Measurements from ENCODE around the gene ELOVL5.

The ELOVL5 gene

DNA sequence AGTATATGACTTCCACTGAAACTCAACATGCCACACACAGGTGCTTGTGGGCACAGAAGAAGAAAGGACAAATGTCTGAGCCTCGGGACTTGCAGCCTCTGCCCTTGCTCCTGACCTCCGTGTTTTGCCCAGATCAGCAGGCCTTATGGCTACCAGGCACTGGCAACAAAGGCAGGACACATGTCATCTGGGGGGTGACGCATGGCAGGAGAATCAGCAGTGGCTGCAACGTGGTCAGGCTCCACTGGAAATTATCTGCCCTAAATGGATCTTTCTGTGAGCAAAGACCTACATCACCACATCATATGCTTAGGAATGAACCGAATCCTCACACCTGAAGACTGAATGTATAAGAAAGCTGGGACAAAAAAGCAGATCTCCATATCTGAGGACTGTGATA, 78.9 kb downstream of the ELOVL5 start:
- DNase-seq (ENCODE audit: low read depth): no peak

DNA sequence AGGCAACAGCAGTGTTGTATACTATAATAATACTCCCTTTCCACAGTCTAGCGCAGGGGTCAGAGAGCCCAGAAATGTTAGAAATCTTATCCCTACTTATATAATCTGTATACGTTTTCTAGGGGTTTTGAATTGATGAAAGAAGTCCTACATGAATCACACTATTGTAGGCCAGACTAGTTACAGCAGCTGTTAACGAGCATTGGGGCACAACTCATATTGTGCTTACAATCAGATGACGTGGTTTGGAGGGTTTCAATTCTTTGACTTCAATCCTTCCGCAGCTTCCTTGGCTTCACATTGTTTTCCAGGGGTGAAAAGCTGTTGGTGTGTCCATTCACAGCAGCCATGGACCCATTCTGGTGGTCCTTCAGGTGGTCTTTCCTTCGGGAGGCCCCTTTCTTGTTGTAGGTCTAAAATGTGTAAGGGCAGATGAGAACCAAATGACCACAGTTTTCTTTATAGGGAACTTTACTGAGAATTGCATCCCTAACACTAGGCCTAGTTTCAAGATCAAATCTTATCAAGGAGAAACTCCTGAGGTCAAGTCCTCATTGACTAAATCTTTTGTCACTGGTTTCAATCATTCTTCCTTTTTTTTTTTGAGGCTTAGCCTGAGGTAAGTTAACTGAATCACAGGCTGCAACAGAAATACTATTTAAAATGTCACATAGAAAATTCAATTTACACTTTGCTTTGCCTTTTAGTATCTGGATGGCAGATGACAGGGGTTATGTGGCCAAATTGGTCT, 79.7 kb downstream of the ELOVL5 start:
- DNase-seq (ENCODE audit: low read depth): no peak

DNA sequence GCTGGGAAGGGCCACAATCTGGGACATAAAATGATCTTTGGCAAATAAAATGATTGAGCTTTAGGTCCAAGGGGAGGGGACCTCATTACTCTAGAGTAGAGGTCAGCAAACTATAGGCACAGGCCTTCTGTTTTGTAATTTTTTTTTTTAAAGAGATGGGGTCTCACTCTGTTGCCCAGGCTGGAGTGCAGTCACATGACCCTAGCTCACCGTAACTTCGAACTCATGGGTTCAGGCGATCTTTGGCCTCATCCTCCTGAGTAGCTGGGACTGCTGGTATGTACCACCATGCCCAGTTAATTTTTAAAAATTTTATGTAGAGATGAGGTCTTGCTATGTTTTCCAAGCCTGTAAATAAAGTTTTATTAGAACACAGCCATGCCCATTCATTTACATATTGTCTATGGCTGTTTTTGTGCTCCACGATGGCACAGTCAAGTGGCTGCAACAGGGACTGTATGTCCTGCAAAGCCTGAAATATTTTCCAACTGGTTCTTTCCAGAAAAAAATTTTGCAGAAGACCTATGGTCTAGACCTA, 82.1 kb downstream of the ELOVL5 start:
- no peak for DNase-seq (ENCODE audit: low read depth)

DNA sequence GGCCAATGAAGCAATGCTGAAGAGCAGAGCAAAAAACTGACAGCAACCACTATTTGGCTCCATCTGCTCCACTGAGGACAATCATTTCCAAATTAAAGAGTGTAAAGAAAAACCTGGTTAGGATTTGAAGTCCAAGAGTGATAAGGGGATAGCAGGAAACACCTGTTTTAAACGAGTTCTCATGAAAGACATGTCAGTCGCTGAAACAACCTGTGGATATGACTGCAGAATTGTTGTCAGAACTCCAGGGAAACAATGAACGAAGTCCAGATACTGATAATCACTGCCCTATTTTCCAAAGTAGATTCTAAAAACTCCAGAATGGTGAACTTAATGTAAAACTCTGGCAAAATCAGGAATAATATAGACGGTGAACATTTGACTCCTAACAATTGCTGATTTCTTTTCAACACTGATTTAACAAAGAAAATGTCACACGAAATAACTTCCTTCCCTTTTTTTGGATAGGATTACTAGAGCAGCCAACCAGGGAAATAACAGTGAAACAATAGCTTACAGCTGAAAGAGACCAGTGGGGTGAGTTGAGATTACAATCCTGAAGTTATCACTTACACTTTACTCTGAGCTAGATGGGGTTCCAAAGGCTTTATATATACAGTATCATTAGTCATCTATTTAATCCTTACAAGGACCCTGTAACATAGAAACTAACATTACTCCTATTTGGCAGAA, 83.7 kb downstream of the ELOVL5 start:
- no peak for DNase-seq (ENCODE audit: low read depth)

DNA sequence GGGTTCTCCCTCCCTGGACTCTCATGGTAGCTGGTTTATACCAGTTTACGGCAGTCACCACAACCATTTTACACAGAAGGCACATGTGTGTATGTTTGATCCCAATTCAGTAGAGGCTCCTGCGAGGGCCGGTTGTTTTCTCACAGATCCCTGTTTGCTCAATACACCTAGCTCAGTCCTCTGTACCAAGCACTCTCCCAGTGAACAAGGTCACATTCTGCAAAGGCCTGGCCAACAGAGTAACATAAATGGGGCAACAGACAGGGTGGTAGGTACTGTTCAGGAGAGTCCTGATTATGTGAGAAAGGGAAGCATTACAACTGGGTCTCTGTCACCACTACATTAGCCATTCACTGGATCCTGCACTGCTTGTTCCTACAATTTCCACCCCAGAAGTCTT, 84.4 kb downstream of the ELOVL5 start:
- no peak for DNase-seq (ENCODE audit: low read depth)

DNA sequence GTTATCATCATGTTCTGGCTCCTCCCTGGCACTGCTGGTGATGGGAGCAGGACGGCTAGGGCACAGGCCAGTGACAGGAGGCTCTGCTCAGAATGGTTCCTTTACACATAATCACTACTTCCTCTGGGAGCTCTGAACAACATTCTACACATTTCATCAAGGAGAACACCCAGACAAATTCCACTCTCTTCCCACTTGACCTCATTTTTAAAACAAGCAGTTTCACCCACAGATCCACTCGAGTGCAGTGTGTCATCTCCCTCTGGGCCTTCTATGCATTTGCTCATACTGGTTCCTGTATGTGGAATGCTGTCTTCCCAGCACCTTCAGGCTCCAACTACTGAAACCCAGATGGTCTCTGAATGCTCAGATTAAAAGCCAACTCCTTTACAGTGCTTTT, 84.8 kb downstream of the ELOVL5 start:
- no peak for DNase-seq (ENCODE audit: low read depth)

DNA sequence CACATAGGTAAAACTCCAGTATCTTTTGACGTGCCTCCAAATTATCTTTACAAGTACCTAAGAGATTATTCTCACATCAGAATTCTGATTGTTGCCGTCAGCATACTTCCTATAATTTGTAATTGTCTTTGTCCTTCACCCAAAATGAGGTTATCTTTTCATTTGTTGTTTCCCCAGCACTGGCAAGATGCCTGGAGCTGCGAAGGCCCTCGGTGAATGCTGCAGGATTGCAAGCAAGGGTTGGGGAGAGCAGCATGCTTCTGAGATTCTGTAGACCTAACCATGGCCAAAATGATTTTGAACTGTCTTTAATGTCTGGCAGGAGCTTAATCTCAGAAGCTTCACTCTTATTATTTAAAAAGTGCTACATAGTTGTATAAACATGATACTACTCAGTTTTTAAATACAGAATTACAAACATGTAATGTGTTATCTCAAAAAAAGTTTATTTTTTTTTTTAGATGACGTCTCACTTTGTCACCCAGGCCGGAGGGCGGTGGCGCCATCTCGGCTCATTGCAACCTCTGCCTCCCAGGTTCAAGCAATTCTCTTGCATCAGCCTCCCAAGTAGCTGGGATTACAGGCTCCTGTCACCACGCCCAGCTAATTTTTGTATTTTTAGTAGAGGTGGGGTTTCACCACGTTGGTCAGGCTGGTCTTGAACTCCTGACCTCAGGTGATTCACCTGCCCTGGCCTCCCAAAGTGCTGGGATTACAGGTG, 88.7 kb downstream of the ELOVL5 start:
- no peak for DNase-seq (ENCODE audit: low read depth)

DNA sequence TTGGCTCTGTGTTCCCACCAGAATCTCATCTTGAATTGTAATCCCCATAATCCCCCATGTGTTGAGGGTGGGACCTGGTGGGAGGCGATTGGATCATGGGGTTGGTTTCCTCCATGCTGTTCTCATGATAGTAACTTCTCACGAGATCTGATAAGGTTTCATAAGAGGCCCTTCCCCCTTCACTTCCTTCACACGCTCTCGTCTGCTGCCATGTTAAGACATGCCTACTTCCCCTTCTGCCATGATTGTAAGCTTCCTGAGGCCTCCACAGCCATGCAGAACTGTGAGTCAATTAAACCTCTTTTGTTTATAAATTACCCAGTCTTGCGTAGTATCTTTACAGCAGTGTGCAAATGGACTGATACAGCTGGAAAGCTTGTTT, 90.0 kb downstream of the ELOVL5 start:
- DNase-seq (ENCODE audit: low read depth): no peak

DNA sequence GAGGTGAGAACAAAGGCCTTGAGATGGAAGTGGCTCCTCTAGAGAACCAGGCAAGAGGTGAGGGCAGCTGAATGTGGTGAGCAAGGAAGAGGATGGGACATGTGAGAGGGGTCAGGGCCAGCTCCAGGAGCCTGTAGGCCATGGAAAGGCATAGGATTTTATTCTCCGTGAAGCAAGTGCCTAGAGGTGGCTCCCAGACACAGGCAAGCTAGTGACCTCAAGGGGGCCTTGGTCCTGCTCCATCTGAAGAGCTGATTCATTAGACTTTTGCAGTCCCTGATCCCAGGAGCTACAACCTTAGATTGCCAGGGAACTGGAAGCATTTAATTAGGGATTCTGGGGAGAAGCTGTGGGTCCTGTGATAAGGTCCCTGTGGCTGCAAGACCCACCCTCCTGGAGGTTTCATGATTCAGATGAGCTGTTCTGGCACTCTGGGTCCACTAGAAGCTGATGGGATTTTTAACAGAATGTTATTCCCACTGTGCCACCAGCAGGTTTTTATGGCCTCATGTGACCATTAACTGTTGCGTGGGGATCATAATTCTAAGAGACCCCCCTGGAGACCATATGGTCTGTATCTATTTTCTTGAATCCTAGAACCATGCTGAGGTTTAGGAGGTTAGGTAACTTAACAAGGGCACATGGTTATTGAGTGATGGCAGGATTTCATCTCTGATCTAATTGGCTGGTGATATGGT, 90.5 kb downstream of the ELOVL5 start:
- DNase-seq (ENCODE audit: low read depth): no peak

DNA sequence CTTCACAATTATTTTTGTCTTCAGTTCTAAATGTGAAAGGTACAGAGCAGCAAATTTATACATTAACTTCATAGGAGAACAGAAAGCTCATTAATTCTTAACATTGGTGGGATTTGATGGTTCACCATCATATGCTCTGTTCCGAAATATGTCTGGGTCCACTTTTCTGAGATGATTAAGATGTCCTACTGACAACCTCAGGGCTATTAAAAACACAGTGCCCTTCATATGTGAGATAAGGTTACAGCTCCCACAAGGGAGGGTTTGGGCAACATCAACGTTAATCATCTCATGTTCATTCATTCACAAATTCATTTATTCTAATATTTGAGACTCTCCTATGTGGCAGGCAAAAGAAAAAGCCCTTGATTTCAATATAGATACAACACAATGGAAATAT, 91.2 kb downstream of the ELOVL5 start:
- DNase-seq (ENCODE audit: low read depth): no peak

DNA sequence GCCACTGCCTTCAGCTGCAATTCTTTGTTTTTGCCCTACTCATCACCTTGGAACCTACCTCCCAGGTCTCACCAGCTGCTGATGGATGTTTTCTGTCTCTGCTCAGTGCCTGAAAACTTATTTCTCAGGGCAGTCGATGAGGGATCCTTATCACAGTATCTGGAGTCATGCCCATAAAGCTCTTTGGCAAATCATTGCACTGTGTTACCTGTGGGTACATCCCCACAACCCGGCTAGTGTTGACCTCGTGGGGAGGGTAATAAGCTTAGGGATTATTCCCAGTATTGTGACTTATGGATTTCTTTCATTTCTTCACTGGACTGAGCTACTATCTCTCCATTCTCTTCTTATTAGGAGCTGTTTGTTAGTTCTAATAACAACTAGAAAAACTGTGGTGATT, 91.7 kb downstream of the ELOVL5 start:
- no peak for DNase-seq (ENCODE audit: low read depth)

DNA sequence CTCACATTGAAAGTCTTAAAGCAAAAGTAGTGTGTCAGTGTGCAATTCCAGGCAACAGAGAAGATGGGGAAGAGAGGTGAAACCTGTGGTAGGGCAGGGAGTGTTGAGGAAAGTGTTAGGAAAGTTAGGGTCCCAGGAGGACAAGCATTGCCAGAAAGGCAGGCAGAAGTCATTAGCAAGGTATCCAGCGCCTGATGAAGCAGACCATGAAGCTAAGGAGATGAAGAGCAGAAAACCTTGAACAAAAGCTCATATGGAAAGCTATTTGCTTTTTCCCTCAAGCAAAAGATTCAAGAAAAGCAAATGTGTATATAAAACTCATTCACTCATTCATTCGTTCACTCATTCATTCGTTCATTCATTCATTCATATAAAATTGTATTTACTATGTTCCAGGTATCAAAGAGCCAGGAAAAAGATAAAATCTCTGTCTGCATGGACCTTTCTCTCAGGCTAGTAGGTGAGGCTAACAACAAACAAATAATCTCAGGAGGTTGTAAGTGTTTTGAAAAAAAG, 96.5 kb downstream of the ELOVL5 start:
- no peak for DNase-seq (ENCODE audit: low read depth)

DNA sequence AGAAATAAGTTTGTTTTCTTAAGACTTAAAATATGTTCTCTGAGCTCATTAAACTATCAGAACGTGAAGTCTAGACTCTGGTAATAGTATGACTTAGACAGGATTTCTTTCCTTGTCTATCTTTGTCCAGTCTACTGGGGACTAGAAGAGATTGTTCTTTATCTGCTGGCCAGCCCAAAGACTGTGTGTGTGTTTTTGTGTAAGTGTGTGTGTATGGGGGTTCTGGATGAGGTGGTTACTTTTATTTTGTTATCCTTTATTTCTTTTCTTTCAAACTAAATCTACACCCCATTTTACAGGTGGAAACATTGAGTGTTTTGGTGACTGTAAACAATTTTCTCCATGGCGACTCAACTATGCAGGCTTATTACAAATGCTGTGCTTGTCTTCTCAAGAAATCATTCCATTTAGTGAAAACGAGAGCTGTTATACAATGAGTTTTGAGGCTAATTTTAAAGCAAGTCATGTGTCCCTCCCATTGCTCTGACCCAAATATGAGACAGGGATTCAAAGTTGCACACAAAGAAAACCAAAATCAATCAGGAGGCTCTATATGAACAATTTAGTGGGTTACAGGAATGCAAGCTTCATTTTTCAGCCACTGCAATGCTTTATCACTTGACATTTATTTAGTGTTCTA, 97.6 kb downstream of the ELOVL5 start:
- DNase-seq (ENCODE audit: low read depth): no peak

DNA sequence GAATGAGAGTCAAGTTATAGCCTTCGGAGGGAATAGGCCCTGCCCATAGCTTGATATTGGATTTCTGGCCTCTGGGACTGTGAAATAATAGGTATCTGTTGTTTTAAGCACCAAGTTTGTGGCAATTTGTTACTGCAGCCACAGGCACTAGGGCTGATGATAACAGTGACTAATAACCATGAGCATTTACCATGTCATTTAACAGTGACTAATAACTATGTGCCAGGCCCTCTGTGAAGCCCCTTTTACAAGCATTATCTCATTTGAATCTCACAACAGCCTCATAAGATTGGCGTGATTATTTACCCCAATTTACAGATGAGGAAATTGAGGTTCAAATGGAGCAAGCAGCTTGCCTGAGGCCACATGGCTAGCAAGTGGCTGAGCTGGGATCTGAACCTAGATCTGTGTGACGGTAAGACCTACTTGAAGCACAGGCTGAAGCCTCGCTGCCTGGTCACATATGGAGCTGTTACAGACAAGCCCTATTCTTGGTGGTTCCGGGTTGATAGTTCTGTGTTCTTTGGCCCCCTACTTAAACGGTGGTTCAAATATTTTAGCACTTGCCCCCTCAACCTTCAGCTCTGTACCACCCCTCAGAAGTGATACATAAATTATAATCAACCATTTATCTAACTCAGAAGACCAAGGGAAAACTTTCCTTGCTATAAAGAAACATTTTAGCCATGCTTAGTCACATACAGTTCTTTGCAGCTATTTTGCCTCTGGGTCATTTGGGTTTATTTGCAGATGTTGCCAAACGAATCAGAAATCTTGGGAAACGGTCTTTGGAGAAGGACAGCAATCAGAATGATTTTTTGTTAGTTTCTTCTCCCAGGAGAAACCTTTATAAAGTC, 98.3 kb downstream of the ELOVL5 start:
- DNase-seq (ENCODE audit: low read depth): no peak

DNA sequence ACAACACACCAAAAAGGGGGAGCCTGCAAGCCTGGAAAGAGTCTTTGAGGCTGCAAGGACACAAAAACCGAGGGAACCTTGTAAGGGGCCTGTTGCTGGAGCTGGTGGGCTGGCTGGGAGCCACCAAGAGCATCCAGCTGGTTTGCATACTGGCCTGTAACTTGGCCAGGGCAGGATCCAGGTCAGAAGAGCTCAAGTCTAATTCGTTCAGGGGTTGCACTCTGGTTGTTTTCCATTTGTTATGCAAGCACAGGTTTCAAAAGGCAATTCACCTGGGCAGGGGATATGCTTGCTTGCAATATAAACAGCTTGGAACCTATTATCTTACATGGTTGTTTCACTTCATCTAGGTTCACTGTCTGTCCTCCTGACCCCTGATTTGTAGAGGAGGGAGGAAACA, 101.8 kb downstream of the ELOVL5 start:
- DNase-seq (ENCODE audit: low read depth): no peak

DNA sequence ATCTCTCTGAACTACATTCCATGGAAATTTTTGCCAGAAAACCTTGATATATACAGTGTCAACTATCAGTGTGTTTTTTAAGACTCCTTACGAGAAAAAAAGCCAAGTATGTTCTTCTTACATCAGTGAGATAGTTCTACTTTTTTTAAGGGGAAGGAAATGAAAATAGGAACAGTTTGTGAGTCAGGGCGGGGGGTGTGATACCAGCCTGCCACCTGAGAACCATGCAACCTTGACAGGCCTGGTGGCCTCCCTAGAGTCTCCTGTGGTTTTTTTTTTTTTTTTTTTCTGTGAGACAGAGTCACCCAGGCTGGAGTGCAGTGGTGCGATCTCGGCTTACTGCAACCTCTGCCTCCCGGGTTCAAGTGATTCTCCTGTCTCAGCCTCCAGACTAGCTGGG, 103.8 kb downstream of the ELOVL5 start:
- no peak for DNase-seq (ENCODE audit: low read depth)

DNA sequence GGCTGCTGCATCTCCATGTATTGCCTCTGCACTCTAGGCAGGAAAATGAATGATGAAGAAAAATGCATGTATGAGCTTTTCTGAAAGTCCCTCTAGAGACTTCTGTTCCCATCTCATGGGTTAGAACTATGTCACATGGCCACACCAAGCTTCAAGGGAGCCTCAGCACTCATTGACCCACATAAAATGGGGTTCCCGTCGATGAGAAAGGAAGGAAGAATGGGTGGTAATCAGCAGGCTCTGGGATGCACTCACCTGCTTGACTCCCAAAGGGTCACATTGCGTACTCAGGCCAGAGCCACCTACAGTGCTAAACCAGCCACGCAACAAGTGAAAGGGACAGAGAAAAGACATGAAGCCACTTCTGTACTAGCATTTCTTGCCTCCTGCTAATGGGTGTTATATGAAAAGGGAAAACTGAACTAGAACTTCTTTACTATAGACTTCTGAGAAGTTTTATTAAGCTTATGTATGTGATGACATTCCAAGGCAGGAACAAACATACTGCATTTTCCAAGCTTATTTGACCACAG, 104.3 kb downstream of the ELOVL5 start:
- DNase-seq (ENCODE audit: low read depth): no peak

DNA sequence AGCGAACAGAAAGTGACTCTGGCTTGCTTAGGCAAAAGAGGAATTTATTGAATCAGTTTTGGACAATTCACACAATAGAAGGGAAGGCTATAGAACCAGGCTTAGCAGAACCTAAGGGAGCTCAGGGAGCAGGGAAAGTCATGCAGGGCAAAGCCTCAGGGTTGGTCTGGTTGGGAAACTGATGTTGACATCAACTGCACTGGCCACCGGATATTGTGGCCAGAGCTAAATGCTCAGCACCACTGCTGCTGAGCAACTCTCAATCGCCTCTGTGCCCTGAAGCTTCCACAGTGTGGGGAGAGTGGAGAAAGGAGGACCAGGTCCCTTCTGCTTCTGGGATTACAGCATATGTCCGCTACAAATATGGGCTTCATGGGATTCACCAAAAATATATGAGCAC, 106.8 kb downstream of the ELOVL5 start:
- no peak for DNase-seq (ENCODE audit: low read depth)

DNA sequence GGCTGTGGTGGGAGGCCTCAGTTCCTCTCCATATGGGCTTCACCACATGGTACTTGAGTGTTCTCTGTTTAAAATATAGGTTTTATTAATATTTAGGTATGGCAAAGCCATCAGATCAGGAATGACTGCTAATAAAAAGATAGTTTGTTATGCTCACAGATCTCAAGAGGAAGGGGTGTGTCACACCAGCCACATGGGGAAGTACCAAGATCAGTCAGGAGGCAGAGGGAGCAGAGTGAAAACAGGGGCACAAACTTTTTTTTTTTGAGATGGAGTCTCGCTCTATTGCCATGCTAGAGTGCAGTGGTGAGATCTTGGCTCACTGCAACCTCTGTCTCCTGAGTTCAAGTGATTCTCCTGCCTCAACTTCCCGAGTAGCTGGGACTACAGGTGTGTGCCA, 108.0 kb downstream of the ELOVL5 start:
- DNase-seq (ENCODE audit: low read depth): no peak

DNA sequence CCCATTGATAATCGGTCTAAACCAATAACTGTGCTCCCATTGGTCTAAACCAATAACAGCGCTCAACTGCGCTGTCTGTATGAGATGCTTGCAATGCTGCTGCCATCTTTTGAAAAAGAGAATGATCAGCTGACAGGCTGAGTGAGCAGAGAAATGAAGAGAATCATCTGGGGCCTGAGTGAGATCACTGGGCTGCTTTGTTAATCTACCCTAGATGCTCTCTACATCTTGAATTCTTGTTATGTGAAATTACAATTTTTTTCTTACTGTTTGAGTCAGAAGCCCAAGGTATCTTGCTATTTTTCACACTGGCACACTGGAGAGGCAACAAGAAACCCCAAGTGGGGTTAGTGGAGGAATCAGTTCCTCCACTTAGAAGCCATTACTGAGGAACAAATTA, 108.6 kb downstream of the ELOVL5 start:
- DNase-seq (ENCODE audit: low read depth): no peak
